Upper lobe of left lung (tissue), 6 donors: ENCODE data around the gene YPEL2. TPM values are rescaled to one million over a fixed set of nuclear protein-coding genes. Genes with fewer than 3 reads are reported as not detected.

ENCODE experiments used
- ATAC-seq, 2 donors: fragments of 200-7000 bp; cut with Tn5 transposase; one replicate each; pipeline ENCODE4 v1.9.1; 2022; ENCODE audit warnings: mild to moderate bottlenecking in 2 of 2, moderate library complexity in 2 of 2; ENCODE audit not compliant: low FRiP score in 2 of 2
- DNase-seq, 2 donors: peaks; one replicate each; pipeline ENCODE4 v3.0.0-alpha.2; 2019 to 2020
- H3K27ac ChIP-seq, 4 donors: fragments of 200-600 bp; sonication (generic); one replicate each; pipeline ENCODE4 v1.5.1; 2016 to 2019
- H3K27me3 ChIP-seq, 4 donors: fragments of 200-600 bp; sonication (generic); one replicate each; pipeline ENCODE4 v1.5.1; 2017 to 2019
- H3K36me3 ChIP-seq, 4 donors: fragments of 200-600 bp; sonication (generic); one replicate each; pipeline ENCODE4 v1.5.1; 2016 to 2019
- H3K4me1 ChIP-seq, 4 donors: fragments of 200-600 bp; sonication (generic); one replicate each; pipeline ENCODE4 v1.5.1; 2018 to 2019
- H3K4me3 ChIP-seq, 4 donors: fragments of 200-600 bp; sonication (generic); one replicate each; pipeline ENCODE4 v1.5.1; 2017 to 2019; ENCODE audit warnings: mild to moderate bottlenecking in 2 of 4, moderate library complexity in 1 of 4
- H3K9me3 ChIP-seq, 4 donors: fragments of 200-600 bp; sonication (generic); one replicate each; pipeline ENCODE4 v1.5.1; 2018 to 2019
- EP300 ChIP-seq, 4 donors: sonication (generic); formaldehyde crosslinking; IDR thresholded peaks; one replicate each; pipeline ENCODE4 v1.5.1; 2017; ENCODE audit warnings: antibody characterized with exemption in 4 of 4, control low read depth in 2 of 4
- POLR2A ChIP-seq, 4 donors: fragments of 450-650 bp; IDR thresholded peaks; one replicate each; pipeline ENCODE4 v1.5.1; 2016 to 2017; ENCODE audit warnings: antibody characterized with exemption in 4 of 4, mild to moderate bottlenecking in 2 of 4
- POLR2AphosphoS5 ChIP-seq, 2 donors: sonication (generic); formaldehyde crosslinking; IDR thresholded peaks; one replicate each; pipeline ENCODE4 v1.5.1; 2017; ENCODE audit warnings: antibody characterized with exemption in 2 of 2
- WGBS, 2 donors: methylation state at CpG; one replicate each; pipeline ENCODE4 v1.1.5; 2017 to 2018; 5-methylcytosine and 5-hydroxymethylcytosine counted together
- total RNA-seq, 6 donors: library from RNA; depleted of rRNA in 4 of 6; stranded (reverse); fragments of >200 nt in 4 of 6; gene quantifications; one replicate each; pipeline versions ENCODE4 v1.1.0 to v1.2.1, GENCODE V29; 2016 to 2021
- TF ChIP-seq, protein P1 (sequence below), 6 experiments: fragments of 450-650 bp in 4 of 6; fragments of 200-600 bp in 2 of 6; sonication (generic) in 2 of 6; IDR thresholded peaks; one replicate each; pipeline ENCODE4 v1.5.1; 2016 to 2019; ENCODE audit warnings: antibody characterized with exemption in 6 of 6
- donor health status: DM: no; HTN: no; CAD: no; lungs with moderate emphysema.
- donor health status: DM: no; HTN: yes; CAD: no; lungs with severe emphysema.

Gene YPEL2
- total RNA-seq, 6 donors from 2014 or later = 17.5 to 38.8 (median 26.8) TPM

- peak; percentile 67 to 87 for ATAC-seq
- Histone ChIP-seq H3K9me3 (no peaks in the 10 kb centered on the region), H3K27me3 (no peaks in the 10 kb centered on the region), H3K4me3 (peak overlapping the region in 1 of 4 donors; percentile 4), H3K4me1 (peaks cover 77 to 91% (median 83%) of the 10 kb centered on the region in 4 donors), H3K36me3 (no peaks in the 10 kb centered on the region), H3K27ac (peak overlapping the region; percentile 73 to 91 (median 84))
- TF ChIP-seq POLR2A (IDR thresholded peaks at IDR 0.05) (no peak), POLR2AphosphoS5 (IDR thresholded peaks at IDR 0.05) (no peak), EP300 (IDR thresholded peaks at IDR 0.05) (no peak)
- TF ChIP-seq, protein P1, sequence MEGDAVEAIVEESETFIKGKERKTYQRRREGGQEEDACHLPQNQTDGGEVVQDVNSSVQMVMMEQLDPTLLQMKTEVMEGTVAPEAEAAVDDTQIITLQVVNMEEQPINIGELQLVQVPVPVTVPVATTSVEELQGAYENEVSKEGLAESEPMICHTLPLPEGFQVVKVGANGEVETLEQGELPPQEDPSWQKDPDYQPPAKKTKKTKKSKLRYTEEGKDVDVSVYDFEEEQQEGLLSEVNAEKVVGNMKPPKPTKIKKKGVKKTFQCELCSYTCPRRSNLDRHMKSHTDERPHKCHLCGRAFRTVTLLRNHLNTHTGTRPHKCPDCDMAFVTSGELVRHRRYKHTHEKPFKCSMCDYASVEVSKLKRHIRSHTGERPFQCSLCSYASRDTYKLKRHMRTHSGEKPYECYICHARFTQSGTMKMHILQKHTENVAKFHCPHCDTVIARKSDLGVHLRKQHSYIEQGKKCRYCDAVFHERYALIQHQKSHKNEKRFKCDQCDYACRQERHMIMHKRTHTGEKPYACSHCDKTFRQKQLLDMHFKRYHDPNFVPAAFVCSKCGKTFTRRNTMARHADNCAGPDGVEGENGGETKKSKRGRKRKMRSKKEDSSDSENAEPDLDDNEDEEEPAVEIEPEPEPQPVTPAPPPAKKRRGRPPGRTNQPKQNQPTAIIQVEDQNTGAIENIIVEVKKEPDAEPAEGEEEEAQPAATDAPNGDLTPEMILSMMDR (IDR thresholded peaks at IDR 0.05) = no peak
- DNase-seq = peak in 1 of 2 donors; percentile 74
- WGBS, 2 donors = 29 to 40% methylated on average over 8 of the region's 8 CpGs
Observed at GRCh38 chr17:59366773-59367656, 35.6 kb downstream of the YPEL2 start.

- TF ChIP-seq, protein P1 (IDR thresholded peaks at IDR 0.05) = no peak
- no peak for TF ChIP-seq POLR2A (IDR thresholded peaks at IDR 0.05)
- no peak for TF ChIP-seq POLR2AphosphoS5 (IDR thresholded peaks at IDR 0.05)
- no peak for TF ChIP-seq EP300 (IDR thresholded peaks at IDR 0.05)
- Histone ChIP-seq H3K4me3 (no peak overlapping the region), H3K9me3 (no peaks in the 10 kb centered on the region), H3K4me1 (peaks cover 79 to 91% (median 82%) of the 10 kb centered on the region in 4 donors), H3K27ac (peak overlapping the region; percentile 73 to 91 (median 84)), H3K36me3 (no peaks in the 10 kb centered on the region), H3K27me3 (no peaks in the 10 kb centered on the region)
- WGBS, 2 donors = 67 to 73% methylated on average over 1 of the region's 1 CpG
- ATAC-seq = no peak
- DNase-seq = no peak
Observed at GRCh38 chr17:59367657-59368045, 36.2 kb downstream of the YPEL2 start.

DNA sequence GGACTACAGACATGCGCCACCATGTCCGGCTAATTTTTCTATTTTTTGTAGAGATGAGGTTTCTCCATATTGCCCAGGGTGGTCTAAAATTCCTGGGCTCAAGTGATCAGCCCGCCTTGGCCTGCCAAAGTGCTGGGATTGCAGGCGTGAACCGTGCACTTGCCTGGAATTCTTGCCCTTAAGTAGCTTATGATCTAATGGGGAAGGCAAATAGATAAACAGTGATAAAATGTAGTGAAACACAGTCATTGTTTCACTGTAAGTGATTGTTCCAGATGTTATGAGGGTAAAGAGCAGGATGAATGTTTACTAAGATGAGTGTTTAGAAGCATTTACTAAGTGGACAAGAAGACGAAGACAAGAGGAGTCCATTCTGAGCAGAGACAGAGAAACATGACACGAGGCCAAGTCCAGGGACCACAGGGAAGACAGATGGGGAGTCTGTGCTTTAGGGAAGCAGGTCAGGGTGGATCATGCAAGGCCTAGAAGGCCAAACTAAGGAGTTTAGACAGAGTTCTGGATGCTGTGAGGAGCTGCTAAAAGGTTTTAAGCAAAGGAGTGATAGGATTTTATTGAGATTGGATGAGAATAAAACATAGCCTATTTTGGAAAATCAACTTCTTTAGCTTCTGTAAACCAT, 36.9 kb downstream of the YPEL2 start:
- no peaks in the 10 kb centered on the region for H3K36me3 ChIP-seq
- H3K27ac ChIP-seq = peak overlapping the region; percentile 73 to 91 (median 84)
- H3K27me3 ChIP-seq = no peaks in the 10 kb centered on the region
- no peaks in the 10 kb centered on the region for H3K9me3 ChIP-seq
- ATAC-seq (no peak), DNase-seq (no peak)
- H3K4me1 ChIP-seq = peaks cover 86 to 92% (median 88%) of the 10 kb centered on the region in 4 donors
- H3K4me3 ChIP-seq = no peak overlapping the region
- WGBS, 2 donors = 67 to 72% methylated on average over 7 of the region's 7 CpGs
- TF ChIP-seq POLR2A (IDR thresholded peaks at IDR 0.05) (no peak), POLR2AphosphoS5 (IDR thresholded peaks at IDR 0.05) (no peak)

DNA sequence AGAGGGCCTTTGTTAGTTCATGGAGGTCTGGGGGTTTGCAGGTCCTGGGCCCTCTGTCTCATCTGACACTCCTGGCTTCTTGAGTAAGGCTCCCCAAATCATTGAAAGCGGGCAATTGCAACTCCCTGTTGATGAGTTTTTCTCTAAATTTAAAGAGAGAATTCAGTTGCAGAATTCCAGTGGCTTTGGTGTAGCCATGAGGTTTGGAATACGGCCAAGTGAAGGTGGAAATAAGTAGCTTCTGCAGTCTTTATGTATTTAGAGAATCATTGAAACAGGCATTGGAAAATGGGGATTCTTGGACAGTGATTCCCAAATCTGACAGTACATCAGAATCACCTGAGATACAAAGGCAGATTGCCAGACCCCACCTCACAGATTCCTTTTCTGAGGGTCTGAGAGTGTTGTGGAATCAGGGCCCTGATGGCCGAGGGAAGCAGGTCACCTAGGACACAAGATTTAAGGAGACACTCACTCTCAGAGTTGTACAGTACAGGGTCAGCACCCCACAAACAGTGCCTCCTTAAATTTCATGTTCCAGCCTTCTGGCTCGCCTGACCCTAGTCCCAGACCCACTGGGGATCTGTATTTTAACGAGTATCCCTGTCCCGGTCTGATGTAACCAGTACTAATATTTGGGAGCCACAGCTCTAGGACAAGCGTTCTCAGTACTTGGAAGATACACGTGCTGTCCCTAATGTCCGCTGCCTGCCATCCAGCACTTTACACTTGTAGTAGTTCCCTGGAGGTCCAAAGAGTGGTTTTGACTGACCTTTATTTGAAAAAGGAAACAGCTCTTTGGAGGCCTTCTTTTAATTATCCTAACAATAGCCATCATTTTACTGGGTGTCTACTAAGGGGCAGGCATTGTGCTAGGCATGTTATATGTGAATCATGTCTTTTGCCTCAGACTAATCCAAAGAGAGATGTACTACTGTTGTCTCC, 37.8 kb downstream of the YPEL2 start:
- 87 to 90% methylated on average over 9 of the region's 9 CpGs for WGBS, 2 donors
- Histone ChIP-seq H3K27ac (peak overlapping the region; percentile 2 to 91 (median 84)), H3K4me1 (peaks cover 95 to 100% (median 97%) of the 10 kb centered on the region in 4 donors), H3K4me3 (no peak overlapping the region), H3K9me3 (no peaks in the 10 kb centered on the region), H3K36me3 (no peaks in the 10 kb centered on the region), H3K27me3 (no peaks in the 10 kb centered on the region)
- TF ChIP-seq EP300 (IDR thresholded peaks at IDR 0.05) (no peak), POLR2AphosphoS5 (IDR thresholded peaks at IDR 0.05) (no peak), POLR2A (IDR thresholded peaks at IDR 0.05) (no peak)
- TF ChIP-seq, protein P1 (IDR thresholded peaks at IDR 0.05) = no peak
- ATAC-seq = no peak
- DNase-seq = no peak
